Stimulated activated naive B cell treated with anti-CD40 and anti-IgM and Interleukin-4, amounts not matched to agents 10 μg/mL and 1 μg/mL and 100 μg/mL, for 72 hours (primary cell): ENCODE data around the gene OSTC.
A peak's percentile ranks its signal among the peaks of the same experiment; 100 is the strongest.

Experiments
- ATAC-seq, 2 donors: fragments of 150-1000 bp; cut with Tn5 transposase; replicated peaks; 2 replicates each; pipeline ENCODE4 v1.10.0; 2021; ENCODE audit warnings: moderate library complexity in 1 of 2
- DNase-seq: peaks from one replicate; pipeline ENCODE4 v3.0.0; 2021
- H3K27ac Mint-ChIP-seq: one replicate; pipeline ENCODE4 v1.8.0; 2022; ENCODE audit warnings: mild to moderate bottlenecking, mixed read lengths
- H3K27me3 Mint-ChIP-seq, 2 donors: one replicate each; pipeline ENCODE4 v1.8.0; 2022; ENCODE audit warnings: mixed read lengths in 2 of 2
- H3K36me3 Mint-ChIP-seq, 2 donors: one replicate each; pipeline ENCODE4 v1.8.0; 2022; ENCODE audit warnings: mixed read lengths in 2 of 2, mild to moderate bottlenecking in 1 of 2
- H3K4me1 Mint-ChIP-seq, 2 donors: one replicate each; pipeline ENCODE4 v1.8.0; 2022; ENCODE audit warnings: mixed read lengths in 2 of 2, mild to moderate bottlenecking in 1 of 2
- H3K4me3 Mint-ChIP-seq, 2 donors: one replicate each; pipeline ENCODE4 v1.8.0; 2022; ENCODE audit warnings: mild to moderate bottlenecking in 2 of 2, mixed read lengths in 2 of 2, moderate library complexity in 1 of 2
- H3K9me3 Mint-ChIP-seq, 2 donors: one replicate each; pipeline ENCODE4 v1.8.0; 2022; ENCODE audit warnings: mixed read lengths in 2 of 2, mild to moderate bottlenecking in 1 of 2

The OSTC gene

DNA sequence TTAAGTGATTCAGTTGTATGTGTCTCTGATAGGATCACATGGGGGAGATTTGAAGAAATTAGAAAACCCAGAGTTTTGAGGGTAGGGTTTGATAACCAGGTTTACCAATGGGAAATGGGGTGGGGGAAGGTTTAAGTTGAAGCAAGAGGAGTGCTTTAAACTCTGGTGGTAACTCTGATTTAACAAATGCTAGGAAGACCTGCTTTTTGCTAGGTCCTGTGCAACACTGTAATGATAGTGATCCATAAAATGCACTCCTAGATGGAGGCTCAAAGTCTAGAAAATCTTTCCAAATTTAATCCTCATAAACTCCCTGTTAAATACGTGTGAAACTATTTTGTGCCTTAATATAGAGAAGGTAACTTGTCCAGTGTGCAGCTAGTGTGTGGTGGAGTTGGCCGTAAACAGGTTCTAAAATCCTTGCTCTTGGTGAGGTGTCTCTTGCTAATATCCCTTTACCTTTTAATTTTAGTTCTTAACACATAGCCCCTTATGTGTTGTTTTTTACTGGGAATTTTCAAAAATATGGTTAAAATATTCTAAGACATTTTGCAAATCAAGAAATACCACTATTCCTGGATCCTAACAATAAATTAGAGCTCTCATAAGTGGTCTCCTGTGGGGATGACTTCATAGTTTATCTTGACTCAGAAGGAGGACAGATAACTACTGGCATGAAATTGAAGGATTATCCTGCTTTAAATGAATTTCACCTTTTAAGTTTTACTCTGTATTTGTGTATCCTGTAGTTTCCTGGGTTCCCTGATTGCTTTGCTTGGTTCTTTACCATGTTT is 25.9 kb upstream of the OSTC start:
- ATAC-seq (no peak), DNase-seq (no peak)
- Mint-ChIP-seq H3K4me3 (peak overlapping the region; percentile 42 to 47), H3K9me3 (no peaks in the 10 kb centered on the region), H3K27me3 (no peaks in the 10 kb centered on the region), H3K36me3 (peaks cover 42 to 63% of the 10 kb centered on the region in 2 donors), H3K27ac (peak overlapping the region; percentile 75), H3K4me1 (peaks cover 22 to 31% of the 10 kb centered on the region in 2 donors)

DNA sequence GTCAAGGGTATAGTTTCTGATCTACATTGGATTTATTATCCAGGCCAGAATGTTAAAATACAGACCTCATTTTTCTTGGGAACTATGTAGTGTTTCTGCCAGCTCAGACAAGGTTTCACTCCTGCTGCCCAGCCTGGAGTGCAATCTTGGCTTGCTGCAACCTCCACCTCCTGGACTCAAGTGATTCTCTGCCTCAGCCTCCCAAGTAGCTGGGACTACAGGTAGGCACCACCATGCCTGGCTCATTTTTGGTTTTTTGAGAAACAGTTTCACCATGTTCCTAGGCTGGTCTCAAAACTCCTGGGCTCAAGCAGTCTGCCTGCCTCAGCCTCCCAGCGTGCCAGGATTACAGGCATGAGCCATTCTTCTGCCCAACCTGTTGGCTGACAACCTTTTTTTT is 24.3 kb upstream of the OSTC start:
- Mint-ChIP-seq H3K9me3 (no peaks in the 10 kb centered on the region), H3K36me3 (peaks cover 46 to 69% of the 10 kb centered on the region in 2 donors), H3K4me1 (peaks cover 20 to 26% of the 10 kb centered on the region in 2 donors), H3K4me3 (no peak overlapping the region), H3K27ac (no peak overlapping the region), H3K27me3 (no peaks in the 10 kb centered on the region)
- no peak for ATAC-seq
- DNase-seq, result no peak

DNA sequence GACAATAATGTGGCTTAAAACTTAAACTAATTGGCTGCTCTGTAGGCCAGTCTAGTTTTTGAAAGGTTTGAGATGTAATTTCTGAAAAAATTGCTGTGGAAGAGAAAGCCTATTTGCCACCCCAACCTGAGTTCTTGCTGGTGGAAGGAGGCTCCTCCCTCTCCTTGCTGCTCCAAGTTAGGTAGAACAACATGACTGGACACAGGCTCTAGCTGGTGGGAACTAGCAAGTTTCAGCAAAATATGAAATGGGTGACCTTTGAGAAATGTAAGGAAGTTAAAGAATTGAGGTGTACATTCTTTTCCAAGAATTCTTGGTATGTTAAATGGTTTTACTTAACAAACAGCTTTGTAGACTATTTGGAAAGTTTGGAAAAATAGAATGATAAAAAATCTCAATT is 22.0 kb upstream of the OSTC start:
- H3K27me3 Mint-ChIP-seq, result no peaks in the 10 kb centered on the region
- H3K4me3 Mint-ChIP-seq, result no peak overlapping the region
- H3K9me3 Mint-ChIP-seq, result no peaks in the 10 kb centered on the region
- DNase-seq (no peak), ATAC-seq (no peak)
- H3K36me3 Mint-ChIP-seq, result peaks cover 36 to 68% of the 10 kb centered on the region in 2 donors
- peak overlapping the region; percentile 56 for H3K27ac Mint-ChIP-seq
- peaks cover 12 to 13% of the 10 kb centered on the region in 2 donors for H3K4me1 Mint-ChIP-seq

DNA sequence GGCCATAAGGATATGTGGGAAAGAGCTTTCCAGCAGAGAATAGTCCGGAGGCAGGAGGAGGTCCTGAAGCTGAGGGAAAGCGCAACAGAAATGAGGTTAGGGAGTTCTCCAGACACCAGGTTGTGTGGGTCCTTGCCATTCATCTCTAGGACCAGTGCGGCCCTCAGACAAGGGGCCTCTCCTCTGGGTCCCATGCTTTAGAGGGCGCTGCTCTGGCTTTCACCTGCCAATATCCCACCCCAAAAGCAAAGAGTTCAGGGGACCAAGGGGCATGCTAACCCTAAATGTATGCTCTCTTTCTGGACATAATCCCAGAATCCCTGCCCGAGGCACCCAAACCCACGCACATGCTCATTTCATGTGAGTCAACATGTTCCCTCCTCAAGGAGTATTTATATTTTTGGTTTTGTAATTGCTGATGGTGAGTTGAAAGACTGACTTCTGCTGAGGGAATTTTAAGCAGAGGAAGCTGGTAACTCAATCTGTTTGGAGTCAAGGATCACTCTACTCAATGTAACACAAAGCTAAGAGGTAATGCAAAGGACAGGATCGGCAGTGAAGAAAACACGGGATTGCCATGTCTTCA is 15.2 kb upstream of the OSTC start:
- DNase-seq (no peak), ATAC-seq (no peak)
- H3K4me1 Mint-ChIP-seq, result peaks cover 0 to 2% of the 10 kb centered on the region in 2 donors
- H3K27ac Mint-ChIP-seq, result no peak overlapping the region
- H3K27me3 Mint-ChIP-seq, result no peaks in the 10 kb centered on the region
- peaks cover 29 to 53% of the 10 kb centered on the region in 2 donors for H3K36me3 Mint-ChIP-seq
- H3K9me3 Mint-ChIP-seq, result no peaks in the 10 kb centered on the region
- H3K4me3 Mint-ChIP-seq, result no peak overlapping the region

DNA sequence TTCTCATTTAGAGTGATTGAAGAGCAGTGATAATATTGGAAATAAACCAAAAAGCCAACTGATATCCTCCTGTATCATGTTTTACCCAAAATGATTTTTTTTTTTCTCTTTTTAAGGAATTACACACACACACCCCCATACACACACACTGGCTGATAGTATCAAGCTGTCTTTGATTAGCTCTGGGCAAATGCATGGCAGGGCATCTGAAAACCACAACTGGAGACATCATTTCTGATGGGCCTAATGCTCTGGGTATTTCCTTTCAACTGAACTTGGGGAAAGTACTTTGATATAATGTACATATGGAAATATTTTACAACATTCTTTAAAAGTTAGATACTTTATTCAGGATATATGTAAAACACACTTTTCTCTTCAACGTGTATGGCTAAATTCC is 14.2 kb upstream of the OSTC start:
- peaks cover 0 to 2% of the 10 kb centered on the region in 2 donors for H3K4me1 Mint-ChIP-seq
- no peak overlapping the region for H3K4me3 Mint-ChIP-seq
- no peaks in the 10 kb centered on the region for H3K9me3 Mint-ChIP-seq
- peaks cover 30 to 54% of the 10 kb centered on the region in 2 donors for H3K36me3 Mint-ChIP-seq
- no peak for ATAC-seq
- no peaks in the 10 kb centered on the region for H3K27me3 Mint-ChIP-seq
- no peak for DNase-seq
- no peak overlapping the region for H3K27ac Mint-ChIP-seq

DNA sequence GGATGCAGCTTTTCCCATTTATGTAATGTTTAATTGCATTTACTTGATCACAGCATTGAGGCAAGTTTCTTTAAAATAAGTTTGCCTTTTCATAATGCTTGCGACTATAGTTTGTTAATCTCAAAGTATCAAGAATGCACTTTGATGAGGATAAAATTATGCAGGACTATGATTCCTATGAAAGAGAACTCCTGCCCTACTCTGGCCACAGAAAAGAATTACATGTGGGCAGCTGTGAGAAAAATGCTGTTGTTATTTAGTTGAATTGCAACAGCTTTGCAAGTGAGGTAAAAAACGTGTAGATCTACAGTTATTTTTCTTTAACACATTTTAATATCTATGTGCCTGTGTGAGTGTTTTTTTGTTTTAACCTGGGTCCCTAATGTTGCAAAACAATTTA is 12.5 kb upstream of the OSTC start:
- Mint-ChIP-seq H3K27me3 (no peaks in the 10 kb centered on the region), H3K4me1 (peaks cover 0 to 2% of the 10 kb centered on the region in 2 donors)
- no peak for DNase-seq

DNA sequence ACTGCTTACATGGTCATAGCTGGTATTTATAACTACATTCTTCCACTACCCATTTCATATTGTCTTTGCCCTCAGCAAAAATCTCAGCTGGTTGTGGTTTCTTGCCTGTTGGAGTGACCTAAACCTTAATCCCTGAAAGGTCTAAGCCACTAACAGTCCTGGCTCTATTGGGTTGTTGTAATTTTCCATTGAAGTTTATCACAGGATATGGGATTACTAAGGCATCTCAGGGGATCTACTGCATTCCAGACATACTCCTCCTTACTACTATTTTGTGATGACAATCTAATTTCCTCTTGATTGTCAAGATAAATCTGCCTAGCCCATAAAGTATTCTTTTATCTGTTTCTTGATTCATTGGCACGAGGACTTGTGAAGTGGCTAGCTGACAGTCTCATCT is 6.2 kb upstream of the OSTC start:
- Mint-ChIP-seq H3K4me1 (no peaks in the 10 kb centered on the region), H3K4me3 (no peak overlapping the region), H3K9me3 (no peaks in the 10 kb centered on the region), H3K27me3 (no peaks in the 10 kb centered on the region), H3K36me3 (peaks cover 16 to 25% of the 10 kb centered on the region in 2 donors), H3K27ac (no peak overlapping the region)
- ATAC-seq (no peak), DNase-seq (no peak)

More for the DNA sequence above, 12.5 kb upstream of the OSTC start:
- Mint-ChIP-seq H3K4me3 (no peak overlapping the region), H3K36me3 (peaks cover 35 to 51% of the 10 kb centered on the region in 2 donors), H3K9me3 (no peaks in the 10 kb centered on the region), H3K27ac (no peak overlapping the region)
- no peak for ATAC-seq

DNA sequence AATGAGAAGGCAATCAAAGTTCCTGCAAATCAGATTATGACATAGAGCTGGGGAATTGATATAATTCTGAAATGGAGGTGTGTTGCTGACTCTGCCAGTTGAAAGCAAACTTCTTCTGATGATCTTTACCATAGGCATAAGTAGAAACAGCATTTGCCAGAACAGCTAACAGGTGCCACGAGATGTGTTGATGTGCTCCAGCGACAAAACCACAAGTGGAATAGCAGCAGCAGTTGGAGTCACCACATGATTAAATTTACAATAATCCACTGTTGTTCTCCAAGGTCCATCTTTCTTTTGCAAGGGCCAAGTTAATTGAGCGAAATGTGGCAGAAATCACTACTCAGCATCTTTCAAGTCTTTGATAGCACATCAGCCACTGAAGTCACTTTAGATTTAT is 3.7 kb upstream of the OSTC start:
- Mint-ChIP-seq H3K36me3 (peaks cover 4 to 9% of the 10 kb centered on the region in 2 donors), H3K4me3 (no peak overlapping the region), H3K27me3 (no peaks in the 10 kb centered on the region)

DNA sequence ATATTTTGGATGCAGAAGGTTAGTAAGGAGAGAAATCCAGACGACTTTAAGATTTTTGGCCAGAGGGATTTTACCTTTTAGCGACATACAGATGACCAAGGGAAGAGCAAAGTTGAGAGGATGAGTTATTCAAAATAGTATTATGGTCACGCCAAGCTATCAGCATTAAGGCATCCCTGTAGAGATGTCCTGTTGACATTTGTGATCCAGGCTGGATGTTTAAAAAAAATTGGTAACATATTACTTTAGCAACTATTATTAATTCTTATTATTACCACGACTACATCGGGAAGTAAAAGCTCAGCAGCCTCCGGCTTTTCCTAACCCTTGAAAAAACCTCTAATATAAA is 562 bp upstream of the OSTC start:
- Mint-ChIP-seq H3K36me3 (peaks cover 12 to 20% of the 10 kb centered on the region in 2 donors), H3K4me3 (peak overlapping the region; percentile 85 to 94), H3K27ac (peak overlapping the region; percentile 98), H3K4me1 (peaks cover 22 to 28% of the 10 kb centered on the region in 2 donors), H3K9me3 (no peaks in the 10 kb centered on the region), H3K27me3 (no peaks in the 10 kb centered on the region)
- peak in 1 of 2 donors; percentile 4 for ATAC-seq
- no peak for DNase-seq

More for the DNA sequence above, 3.7 kb upstream of the OSTC start:
- H3K9me3 Mint-ChIP-seq, result no peaks in the 10 kb centered on the region
- DNase-seq (no peak), ATAC-seq (no peak)
- peaks cover 6 to 7% of the 10 kb centered on the region in 2 donors for H3K4me1 Mint-ChIP-seq
- H3K27ac Mint-ChIP-seq, result no peak overlapping the region

DNA sequence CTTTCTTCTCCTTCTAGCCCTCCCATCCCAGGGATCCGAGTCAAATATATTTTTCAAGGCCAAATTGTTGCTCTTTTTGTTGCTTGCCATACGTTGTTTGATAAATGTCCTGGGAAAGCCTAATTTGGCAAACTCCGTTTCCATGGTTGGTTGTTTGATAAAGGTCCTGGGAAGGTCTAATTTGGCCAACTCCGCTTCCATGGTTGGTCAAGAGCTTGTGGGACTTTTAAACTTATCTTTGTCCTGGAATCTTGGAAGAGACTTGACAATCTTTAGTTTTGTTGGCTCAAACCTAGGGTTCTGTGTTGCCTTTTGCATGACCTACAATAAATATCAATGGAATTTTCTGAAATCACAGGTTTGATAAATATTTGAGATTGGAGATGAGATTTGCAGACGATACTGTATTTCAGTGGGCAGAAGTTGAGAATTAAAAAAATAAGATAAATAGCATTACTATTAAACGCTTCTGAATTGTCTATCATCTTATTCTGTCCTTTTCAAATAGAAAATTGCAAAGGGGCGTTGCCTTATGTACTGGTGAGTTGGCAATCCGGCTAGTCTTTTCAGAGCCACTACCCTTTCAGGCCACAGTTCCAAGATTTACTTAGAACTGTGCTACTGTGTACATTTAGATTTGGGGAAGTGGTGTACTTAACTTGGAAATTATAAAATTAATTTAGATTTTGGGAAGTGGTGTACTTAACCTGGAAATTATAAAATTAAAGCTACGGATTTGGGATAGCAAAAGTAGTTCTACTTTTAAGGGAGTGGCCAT is 804 bp downstream of the OSTC start:
- Mint-ChIP-seq H3K27me3 (no peaks in the 10 kb centered on the region), H3K4me3 (peak overlapping the region; percentile 90 to 94), H3K36me3 (peaks cover 9 to 20% of the 10 kb centered on the region in 2 donors), H3K4me1 (peaks cover 22 to 28% of the 10 kb centered on the region in 2 donors), H3K27ac (peak overlapping the region; percentile 98), H3K9me3 (no peaks in the 10 kb centered on the region)
- no peak for DNase-seq
- ATAC-seq, result no peak

DNA sequence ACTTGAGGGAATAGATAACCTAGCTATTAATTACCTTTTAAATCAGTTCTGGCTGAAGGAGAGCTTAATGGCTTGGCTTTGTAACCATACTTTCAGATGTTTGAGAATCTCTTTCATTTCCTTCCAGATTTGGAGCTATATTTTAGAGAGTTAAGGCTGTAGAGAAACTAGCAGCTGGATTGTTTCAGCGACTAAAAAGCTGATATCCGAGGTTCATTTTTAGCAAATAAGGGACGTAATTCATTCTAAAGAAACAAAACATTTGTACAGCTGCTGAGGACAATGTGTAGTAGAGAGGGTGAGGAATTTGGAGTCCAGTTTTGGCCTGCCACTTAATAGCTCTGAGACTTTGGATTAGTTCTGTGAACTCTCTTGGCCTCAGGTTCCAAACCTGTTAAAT is 12.2 kb downstream of the OSTC start:
- DNase-seq (no peak), ATAC-seq (no peak)
- H3K4me1 Mint-ChIP-seq, result peaks cover 0 to 2% of the 10 kb centered on the region in 2 donors
- H3K27me3 Mint-ChIP-seq, result no peaks in the 10 kb centered on the region
- no peak overlapping the region for H3K4me3 Mint-ChIP-seq
- H3K9me3 Mint-ChIP-seq, result no peaks in the 10 kb centered on the region
- H3K27ac Mint-ChIP-seq, result no peak overlapping the region
- peaks cover 22 to 48% of the 10 kb centered on the region in 2 donors for H3K36me3 Mint-ChIP-seq

DNA sequence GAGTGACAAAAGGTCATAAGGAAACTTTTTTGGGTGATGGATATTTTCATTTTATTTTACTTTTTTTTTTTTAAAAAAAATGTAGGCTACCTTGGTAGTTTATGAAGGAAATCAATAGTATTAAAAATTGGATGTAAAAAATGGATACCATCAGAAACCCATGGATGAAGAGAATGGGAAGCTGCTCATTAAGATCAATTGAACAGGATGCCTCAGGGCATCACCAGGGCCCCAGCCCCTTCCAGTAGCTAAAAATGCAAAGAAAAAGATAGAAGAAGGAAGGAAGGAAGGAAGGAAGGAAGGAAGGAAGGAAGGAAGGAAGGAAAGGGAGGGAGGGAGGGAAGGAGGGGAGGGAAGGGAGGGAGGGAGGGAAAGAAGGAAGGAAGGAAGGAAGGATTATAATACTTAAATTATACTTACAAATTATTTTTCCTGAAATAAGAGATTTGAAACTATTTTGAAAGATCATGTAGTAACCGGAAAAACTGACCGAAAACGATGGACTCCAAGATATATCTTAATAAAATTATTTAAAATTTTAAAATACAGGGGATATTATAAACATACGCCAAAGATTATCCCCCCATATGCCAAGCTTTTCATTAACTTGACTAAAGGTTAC is 24.1 kb downstream of the OSTC start:
- Mint-ChIP-seq H3K9me3 (no peaks in the 10 kb centered on the region), H3K27ac (no peak overlapping the region), H3K36me3 (peaks cover 19 to 34% of the 10 kb centered on the region in 2 donors), H3K27me3 (no peaks in the 10 kb centered on the region), H3K4me1 (no peaks in the 10 kb centered on the region), H3K4me3 (no peak overlapping the region)
- no peak for ATAC-seq
- no peak for DNase-seq

DNA sequence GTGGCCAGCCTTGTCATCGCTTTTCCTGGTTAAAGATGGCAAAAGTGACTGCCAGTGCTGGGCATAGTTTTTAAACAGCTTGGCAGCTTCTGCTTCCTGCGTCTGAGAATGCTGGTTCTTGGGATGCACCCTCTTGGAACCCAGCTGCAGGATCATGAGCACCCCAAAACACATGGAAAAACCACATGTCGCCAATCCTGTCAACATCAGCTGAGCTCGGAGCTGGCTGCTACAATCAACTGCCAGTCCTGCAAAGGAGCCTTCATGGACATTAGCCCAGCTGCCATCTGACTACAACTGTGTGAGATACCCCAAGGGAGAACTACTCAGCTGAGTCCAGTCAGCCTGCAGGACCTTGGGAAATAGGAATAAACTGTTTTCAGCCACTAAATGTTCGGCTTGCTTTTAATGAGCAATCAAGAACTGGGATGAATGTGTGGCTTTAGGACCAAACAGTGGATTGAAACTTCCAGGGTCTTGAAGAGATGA is 31.0 kb downstream of the OSTC start:
- H3K4me1 Mint-ChIP-seq, result no peaks in the 10 kb centered on the region
- ATAC-seq (no peak), DNase-seq (no peak)
- no peaks in the 10 kb centered on the region for H3K27me3 Mint-ChIP-seq
- no peak overlapping the region for H3K4me3 Mint-ChIP-seq
- no peaks in the 10 kb centered on the region for H3K9me3 Mint-ChIP-seq
- no peak overlapping the region for H3K27ac Mint-ChIP-seq
- peaks cover 2 to 13% of the 10 kb centered on the region in 2 donors for H3K36me3 Mint-ChIP-seq

DNA sequence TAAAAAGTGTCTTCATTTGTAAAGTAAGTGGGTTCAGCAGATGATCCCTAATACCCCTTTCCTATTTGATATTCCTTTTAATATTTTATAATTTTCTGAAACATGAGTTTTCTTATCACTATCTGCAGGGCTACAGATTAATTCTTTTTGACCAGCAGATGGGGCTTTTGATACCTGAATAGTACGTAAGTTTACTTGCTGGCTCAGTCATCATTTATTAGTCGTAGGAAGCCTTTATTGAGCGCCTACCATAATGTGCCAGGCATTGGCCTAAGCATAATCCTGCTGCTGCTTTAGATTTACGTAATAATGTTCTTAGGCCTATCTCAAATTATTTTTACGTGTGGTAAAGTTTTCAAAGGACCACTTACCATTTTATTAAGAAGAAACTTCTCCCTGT is 33.1 kb downstream of the OSTC start:
- ATAC-seq (no peak), DNase-seq (no peak)
- H3K4me3 Mint-ChIP-seq, result no peak overlapping the region
- peaks cover 0 to 2% of the 10 kb centered on the region in 2 donors for H3K9me3 Mint-ChIP-seq
- no peaks in the 10 kb centered on the region for H3K36me3 Mint-ChIP-seq
- H3K27ac Mint-ChIP-seq, result no peak overlapping the region
- no peaks in the 10 kb centered on the region for H3K27me3 Mint-ChIP-seq
- no peaks in the 10 kb centered on the region for H3K4me1 Mint-ChIP-seq
